K562 (cell line): ENCODE data around the gene DNAAF1. TPM values are rescaled to one million over a fixed set of nuclear protein-coding genes. Genes with fewer than 3 reads are reported as not detected.

Experiments used
- BHLHE40 ChIP-seq: IDR thresholded peaks from 2 replicates; pipeline ENCODE4 v1.6.1; 2011; ENCODE audit warnings: low read length, improper control_type of control experiment
- BMI1 ChIP-seq: fragments of 150-350 bp; IDR thresholded peaks from 2 replicates; pipeline ENCODE4 v1.6.1; 2014; ENCODE audit warnings: low read length
- E2F3 ChIP-seq: fragments of 250-450 bp; sonication (Bioruptor Pico); IDR thresholded peaks from 2 replicates; pipeline ENCODE4 v1.4.0; 2020; ENCODE audit warnings: mild to moderate bottlenecking
- EGR1 ChIP-seq: fragments of 450-650 bp; conservative IDR thresholded peaks from 2 replicates; pipeline ENCODE4 v1.6.1; 2017; ENCODE audit warnings: mild to moderate bottlenecking
- GTF2A2 ChIP-seq: IDR thresholded peaks from 2 replicates; pipeline ENCODE4 v1.6.1; 2016; ENCODE audit warnings: mild to moderate bottlenecking, missing genetic modification characterization, missing compliant biosample characterization
- HDAC1 ChIP-seq, 2 experiments: fragments of 450-650 bp; IDR thresholded peaks; 2 replicates each; pipeline ENCODE4 v1.6.1; 2016 to 2017; ENCODE audit warnings: inconsistent platforms in 1 of 2, mild to moderate bottlenecking in 1 of 2, moderate library complexity in 1 of 2
- NKRF ChIP-seq: fragments of 450-650 bp; IDR thresholded peaks from 2 replicates; pipeline ENCODE4 v1.6.1; 2016; ENCODE audit warnings: borderline replicate concordance
- NONO ChIP-seq, 2 experiments: fragments of 200-400 bp in 1 of 2; fragments of 450-650 bp in 1 of 2; formaldehyde crosslinking in 1 of 2; IDR thresholded peaks; 2 replicates each; pipeline ENCODE4 v1.6.1; 2017; ENCODE audit warnings: low read depth in 2 of 2, mild to moderate bottlenecking in 2 of 2, moderate library complexity in 2 of 2, low read length in 1 of 2
- NR2C2 ChIP-seq, 2 experiments: fragments of 200-800 bp in 1 of 2; sonication (Bioruptor generic) in 1 of 2; sonication (generic) in 1 of 2; formaldehyde crosslinking in 1 of 2; IDR thresholded peaks; 2 replicates each; pipeline versions ENCODE4 v1.6.1 to v1.8.0; 2016 to 2022; ENCODE audit warnings: mild to moderate bottlenecking in 1 of 2, missing compliant biosample characterization in 1 of 2, missing genetic modification characterization in 1 of 2, missing genetic modification reagents in 1 of 2
- POLR2B ChIP-seq: fragments of 450-650 bp; IDR thresholded peaks from 2 replicates; pipeline ENCODE4 v1.6.1; 2018; ENCODE audit warnings: low read depth; ENCODE audit not compliant: partially characterized antibody
- RBFOX2 ChIP-seq: fragments of 200-400 bp; formaldehyde crosslinking; IDR thresholded peaks from 2 replicates; pipeline ENCODE4 v1.6.1; 2017; ENCODE audit warnings: low read depth, mild to moderate bottlenecking, low read length, moderate library complexity
- RUNX1 ChIP-seq: sonication (generic); IDR thresholded peaks from 2 replicates; pipeline ENCODE4 v1.6.1; 2016; ENCODE audit warnings: antibody characterized with exemption, low read depth
- SIN3B ChIP-seq: fragments of 450-650 bp; IDR thresholded peaks from 2 replicates; pipeline ENCODE4 v1.6.1; 2017; ENCODE audit warnings: low read depth, mild to moderate bottlenecking, moderate library complexity
- SUPT5H ChIP-seq: fragments of 450-650 bp; IDR thresholded peaks from 2 replicates; pipeline ENCODE4 v1.6.1; 2016
- TFAP4 ChIP-seq: sonication (generic); formaldehyde crosslinking; IDR thresholded peaks from 2 replicates; pipeline ENCODE4 v1.8.0; 2022; ENCODE audit warnings: missing genetic modification reagents, mild to moderate bottlenecking, moderate library complexity, borderline replicate concordance
- XRCC4 ChIP-seq: IDR thresholded peaks from one replicate; pipeline ENCODE4 v1.6.1; 2011; ENCODE audit not compliant: insufficient read depth, insufficient read length; ENCODE audit errors: extremely low read depth
- polyA plus RNA-seq, 8 experiments: library from polyadenylated mRNA; depleted of rRNA in 4 of 8; stranded (reverse) in 5 of 8; unstranded in 3 of 8; fragments of >200 nt; fragmentation: Nextera tagmentation in 2 of 8; fragmentation: Illumina TruSeq in 1 of 8; extraction: Ambion mirVana in 2 of 8; extraction: Trizol in 1 of 8; gene quantifications; 2 replicates each; pipeline versions ENCODE4 v1.2.1 to v1.2.3, GENCODE V29; 2011 to 2014; ENCODE audit warnings: inconsistent platforms in 1 of 8, missing spikeins in 1 of 8
- total RNA-seq, 7 experiments: library from RNA; depleted of rRNA in 6 of 7; stranded (reverse); fragments of >200 nt in 6 of 7; fragmentation: Illumina TruSeq in 2 of 7; extraction: Trizol in 2 of 7; gene quantifications; 2 replicates each; pipeline versions ENCODE4 v1.2.1 to v1.2.3, GENCODE V29; 2011 to 2021; ENCODE audit warnings: low replicate concordance in 1 of 7
- TF ChIP-seq, protein P1 (sequence below): sonication (generic); formaldehyde crosslinking; IDR thresholded peaks from 2 replicates; pipeline ENCODE4 v1.5.0; 2020; ENCODE audit warnings: missing genetic modification reagents

DNAAF1 gene
- total and polyA plus RNA-seq, 9 of the 15 experiments (the other 6 are each of a cell fraction or from before 2014, with no cell fraction given): 0.01 TPM; not detected in 8

DNA sequence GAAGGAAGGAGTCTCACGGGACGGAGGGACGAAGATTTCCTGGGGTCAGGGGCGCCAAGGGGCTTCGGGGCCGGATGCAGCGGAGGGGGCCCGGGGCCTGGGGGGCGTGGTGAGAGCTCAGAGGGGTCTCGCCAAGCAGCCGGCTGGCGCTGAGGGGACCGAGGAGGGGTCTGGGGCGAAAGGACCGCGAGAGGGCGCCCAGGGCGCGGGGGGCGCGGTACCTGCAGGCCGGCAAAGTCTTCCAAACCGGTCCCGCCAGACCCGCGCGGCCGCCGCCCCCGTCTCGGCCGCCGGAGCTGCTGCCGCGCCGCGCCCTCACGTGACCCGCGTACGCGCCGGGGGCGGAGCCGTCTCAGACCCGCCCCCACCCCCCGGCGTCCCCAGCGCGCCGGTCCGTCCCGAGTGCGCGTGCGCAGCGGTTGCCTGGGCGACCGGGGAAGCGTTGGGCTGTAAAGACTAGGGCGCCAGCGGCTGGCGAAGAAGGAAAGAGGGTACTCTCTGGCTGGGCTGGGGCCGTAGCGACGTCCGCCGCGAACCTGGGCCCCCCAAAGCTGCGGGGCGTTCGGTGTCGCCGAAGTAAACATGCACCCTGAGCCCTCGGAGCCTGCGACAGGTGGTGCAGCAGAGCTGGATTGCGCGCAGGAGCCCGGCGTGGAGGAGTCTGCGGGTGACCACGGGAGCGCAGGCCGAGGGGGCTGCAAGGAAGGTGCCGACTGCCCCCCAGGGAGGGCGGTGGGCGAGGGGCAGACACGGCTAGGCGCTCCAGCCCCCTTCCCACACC is at the start of gene DNAAF1, which contains the start of gene HSDL1 (continued):
- TF ChIP-seq NR2C2 (CRISPR knock-in tag; IDR thresholded peaks at IDR 0.05) (no peak), NR2C2 (tag; IDR thresholded peaks at IDR 0.05) (peak; percentile 77), NONO (IDR thresholded peaks at IDR 0.05; ENCODE audit: low read depth in 2 of 2, low read length in 1 of 2) (peak in 1 of 2 experiments; percentile 63; a peak in 1 of 4 replicates), BMI1 (peak; percentile 94), EGR1 (peak; percentile 34; the same call in 1 of the 2 replicates), SUPT5H (0 out of 2 replicates have a peak, but pooled peaks have one; percentile 30), SIN3B (peak; percentile 80), RBFOX2 (peak; percentile 62), GTF2A2 (tag) (no peak), RUNX1 (peak; percentile 49; the same call in 1 of the 2 replicates), HDAC1 (IDR thresholded peaks at IDR 0.05) (peak; percentile 14 to 98; a peak in 2 of 4 replicates), NKRF (peak; percentile 98), E2F3 (no peak), POLR2B (peak; percentile 35), XRCC4 (no peak), TFAP4 (CRISPR knock-in tag) (peak; percentile 71; the same call in 1 of the 2 replicates), BHLHE40 (peak; percentile 98)
- TF ChIP-seq, protein P1, sequence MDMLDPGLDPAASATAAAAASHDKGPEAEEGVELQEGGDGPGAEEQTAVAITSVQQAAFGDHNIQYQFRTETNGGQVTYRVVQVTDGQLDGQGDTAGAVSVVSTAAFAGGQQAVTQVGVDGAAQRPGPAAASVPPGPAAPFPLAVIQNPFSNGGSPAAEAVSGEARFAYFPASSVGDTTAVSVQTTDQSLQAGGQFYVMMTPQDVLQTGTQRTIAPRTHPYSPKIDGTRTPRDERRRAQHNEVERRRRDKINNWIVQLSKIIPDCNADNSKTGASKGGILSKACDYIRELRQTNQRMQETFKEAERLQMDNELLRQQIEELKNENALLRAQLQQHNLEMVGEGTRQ (CRISPR knock-in tag): peak; percentile 85
